H9 (cell line): Measurements from ENCODE around the gene TMEM80. TPM values are rescaled to one million over a fixed set of nuclear protein-coding genes. Genes with fewer than 3 reads are reported as not detected.

Experiments
- DNase-seq: peaks from one replicate; pipeline ENCODE4 v3.0.0-alpha.2; 2017
- H2AFZ ChIP-seq: one replicate; pipeline ENCODE4 v1.6.1; 2013; ENCODE audit warnings: mild to moderate bottlenecking, low read length, control low read depth, moderate library complexity
- H2AK5ac ChIP-seq: 2 replicates; pipeline ENCODE4 v1.6.1; 2013; ENCODE audit warnings: low read length, control low read depth, mixed read lengths; ENCODE audit not compliant: insufficient read length
- H2BK120ac ChIP-seq: one replicate; pipeline ENCODE4 v1.6.1; 2013; ENCODE audit warnings: low read depth, mild to moderate bottlenecking, low read length, control low read depth, inconsistent platforms; ENCODE audit not compliant: poor library complexity, severe bottlenecking
- H2BK12ac ChIP-seq: 2 replicates; pipeline ENCODE4 v1.6.1; 2013; ENCODE audit warnings: low read length, control low read depth, mixed read lengths, low read depth; ENCODE audit not compliant: insufficient read length
- H2BK15ac ChIP-seq: 2 replicates; pipeline ENCODE4 v1.6.1; 2013; ENCODE audit warnings: low read depth, low read length, control low read depth
- H2BK20ac ChIP-seq: one replicate; pipeline ENCODE4 v1.6.1; 2013; ENCODE audit warnings: low read depth, mild to moderate bottlenecking, low read length, control low read depth, inconsistent platforms; ENCODE audit not compliant: poor library complexity, severe bottlenecking
- H2BK5ac ChIP-seq: 2 replicates; pipeline ENCODE4 v1.6.1; 2013; ENCODE audit warnings: low read length, control low read depth, mixed read lengths; ENCODE audit not compliant: insufficient read length
- H3K14ac ChIP-seq: 2 replicates; pipeline ENCODE4 v1.6.1; 2013; ENCODE audit warnings: low read length, control low read depth; ENCODE audit not compliant: insufficient read depth
- H3K18ac ChIP-seq: 2 replicates; pipeline ENCODE4 v1.6.1; 2013; ENCODE audit warnings: low read depth, mild to moderate bottlenecking, mixed read lengths, low read length, control low read depth; ENCODE audit not compliant: insufficient read length
- H3K23ac ChIP-seq: 2 replicates; pipeline ENCODE4 v1.6.1; 2013; ENCODE audit warnings: low read length, control low read depth, mixed read lengths, low read depth; ENCODE audit not compliant: insufficient read length
- H3K23me2 ChIP-seq: 2 replicates; pipeline ENCODE4 v1.6.1; 2013; ENCODE audit warnings: low read depth, mild to moderate bottlenecking, mixed read lengths, low read length, control low read depth; ENCODE audit not compliant: insufficient read length, poor library complexity, severe bottlenecking
- H3K27ac ChIP-seq: 2 replicates; pipeline ENCODE4 v1.5.1; 2013; ENCODE audit warnings: low read length, control low read depth, mixed read lengths, low read depth; ENCODE audit not compliant: insufficient read length
- H3K27me3 ChIP-seq: 2 replicates; pipeline ENCODE4 v1.6.1; 2013; ENCODE audit warnings: low read length, control low read depth, inconsistent platforms; ENCODE audit not compliant: insufficient read depth
- H3K4ac ChIP-seq: 2 replicates; pipeline ENCODE4 v1.6.1; 2013; ENCODE audit warnings: low read depth, mild to moderate bottlenecking, control low read depth, inconsistent platforms, low read length, moderate library complexity
- H3K4me1 ChIP-seq: 2 replicates; pipeline ENCODE4 v1.6.1; 2013; ENCODE audit warnings: low read length, control low read depth, inconsistent platforms; ENCODE audit not compliant: insufficient read depth
- H3K4me2 ChIP-seq: 2 replicates; pipeline ENCODE4 v1.6.1; 2013; ENCODE audit warnings: low read length, control low read depth, mixed read lengths; ENCODE audit not compliant: insufficient read length, insufficient read depth
- H3K56ac ChIP-seq: 2 replicates; pipeline ENCODE4 v1.6.1; 2013; ENCODE audit warnings: low read depth, mild to moderate bottlenecking, mixed read lengths, low read length, control low read depth; ENCODE audit not compliant: insufficient read length
- H3K79me1 ChIP-seq: 2 replicates; pipeline ENCODE4 v1.6.1; 2013; ENCODE audit warnings: low read depth, mild to moderate bottlenecking, moderate library complexity, low read length, control low read depth, inconsistent platforms; ENCODE audit not compliant: insufficient read depth, poor library complexity, severe bottlenecking
- H3K79me2 ChIP-seq: 2 replicates; pipeline ENCODE4 v1.6.1; 2013; ENCODE audit warnings: low read length, control low read depth, inconsistent platforms; ENCODE audit not compliant: insufficient read depth
- H3K9ac ChIP-seq: 2 replicates; pipeline ENCODE4 v1.6.1; 2013; ENCODE audit warnings: low read length, control low read depth, mixed read lengths; ENCODE audit not compliant: insufficient read length; ENCODE audit errors: extremely low read depth
- H3K9me3 ChIP-seq: one replicate; pipeline ENCODE4 v1.6.1; 2013; ENCODE audit warnings: low read depth, low read length, inconsistent platforms; ENCODE audit not compliant: control insufficient read depth
- H3T11ph ChIP-seq: one replicate; pipeline ENCODE4 v1.6.1; 2013; ENCODE audit warnings: mild to moderate bottlenecking, low read length, control low read depth, inconsistent platforms
- H4K20me1 ChIP-seq: one replicate; pipeline ENCODE4 v1.6.1; 2013; ENCODE audit not compliant: control insufficient read depth, insufficient read length, insufficient read depth
- H4K5ac ChIP-seq: 2 replicates; pipeline ENCODE4 v1.6.1; 2013; ENCODE audit warnings: low read depth, mild to moderate bottlenecking, mixed read lengths, low read length, control low read depth; ENCODE audit not compliant: insufficient read length
- H4K8ac ChIP-seq: replicated peaks from 2 replicates; pipeline ENCODE4 v1.6.1; 2013; ENCODE audit warnings: low read length, control low read depth, mixed read lengths, low read depth; ENCODE audit not compliant: insufficient read length
- H4K91ac ChIP-seq: 2 replicates; pipeline ENCODE4 v1.6.1; 2013; ENCODE audit warnings: low read depth, mild to moderate bottlenecking, moderate library complexity, mixed read lengths, low read length, control low read depth; ENCODE audit not compliant: insufficient read length
- H3K27ac Mint-ChIP-seq, 3 experiments: 2 replicates in 2 of 3; 3 replicates in 1 of 3; pipeline ENCODE4 v1.8.0; 2020 to 2021; ENCODE audit warnings: mixed read lengths in 3 of 3, mild to moderate bottlenecking in 1 of 3, moderate library complexity in 1 of 3
- H3K27me3 Mint-ChIP-seq: 2 replicates; pipeline ENCODE4 v1.8.0; 2021; ENCODE audit warnings: low read depth, mild to moderate bottlenecking, moderate library complexity, mixed read lengths
- H3K36me3 Mint-ChIP-seq, 3 experiments: 2 replicates in 2 of 3; 3 replicates in 1 of 3; pipeline ENCODE4 v1.8.0; 2020 to 2021; ENCODE audit warnings: low read depth in 3 of 3, mixed read lengths in 3 of 3; ENCODE audit not compliant: insufficient read depth in 1 of 3
- H3K4me1 Mint-ChIP-seq, 2 experiments: 2 replicates each; pipeline ENCODE4 v1.8.0; 2020; ENCODE audit warnings: mixed read lengths in 2 of 2
- H3K4me3 Mint-ChIP-seq, 2 experiments: 2 replicates in 1 of 2; 3 replicates in 1 of 2; pipeline ENCODE4 v1.8.0; 2020 to 2021; ENCODE audit warnings: mild to moderate bottlenecking in 2 of 2, mixed read lengths in 2 of 2, moderate library complexity in 1 of 2
- H3K9me3 Mint-ChIP-seq, 2 experiments: 2 replicates in 1 of 2; 3 replicates in 1 of 2; pipeline ENCODE4 v1.8.0; 2020; ENCODE audit warnings: mild to moderate bottlenecking in 2 of 2, mixed read lengths in 2 of 2, moderate library complexity in 1 of 2
- CTCF ChIP-seq: fragments of 200-600 bp; sonication (generic); conservative IDR thresholded peaks from 3 replicates; pipeline ENCODE4 v1.8.0; 2021; ENCODE audit warnings: antibody characterized with exemption, mild to moderate bottlenecking
- WGBS: extraction: QIAGEN DNeasy Blood & Tissue Kit; methylation state at CpG from one replicate; pipeline ENCODE4 v1.1.7; 2013; ENCODE audit warnings: missing lambda C conversion rate, low lambda C conversion rate, mixed read lengths; ENCODE audit not compliant: insufficient read length; ENCODE audit errors: extremely low coverage; 5-methylcytosine and 5-hydroxymethylcytosine counted together
- total RNA-seq: library from RNA; stranded (reverse); gene quantifications from 2 replicates; pipeline ENCODE4 v1.2.1, GENCODE V29; 2021

TMEM80 gene
- total RNA-seq, 1 experiment from 2014 or later, result 23.6 TPM

GRCh38 chr11:726278-727220, 30.9 kb downstream of the TMEM80 start:
- Histone ChIP-seq H3K9ac (no peak overlapping the region), H3T11ph (no peak overlapping the region), H2AFZ (no peak overlapping the region), H2AK5ac (no peak overlapping the region), H2BK12ac (no peak overlapping the region), H3K9me3 (no peaks in the 10 kb centered on the region), H3K56ac (no peak overlapping the region), H2BK5ac (no peak overlapping the region), H3K23me2 (peaks cover 7% of the 10 kb centered on the region), H3K79me2 (no peaks in the 10 kb centered on the region), H3K14ac (no peak overlapping the region; the same call in 1 of the 2 replicates), H3K18ac (no peak overlapping the region), H3K27ac (no peak overlapping the region), H4K8ac (no peak overlapping the region), H2BK15ac (no peak overlapping the region), H2BK120ac (no peak overlapping the region), H3K4ac (no peak overlapping the region), H3K4me1 (no peaks in the 10 kb centered on the region), H4K91ac (no peak overlapping the region), H3K4me2 (peak overlapping the region; percentile 27), H2BK20ac (no peak overlapping the region), H3K79me1 (no peaks in the 10 kb centered on the region), H4K20me1 (no peaks in the 10 kb centered on the region), H3K27me3 (no peaks in the 10 kb centered on the region), H3K23ac (no peak overlapping the region), H4K5ac (no peak overlapping the region)
- peak; percentile 66 for DNase-seq
- H3K9me3 Mint-ChIP-seq, result no peaks in the 10 kb centered on the region
- WGBS, result no CpG with 5 or more reads among the region's 61 CpGs
- no peaks in the 10 kb centered on the region for H3K27me3 Mint-ChIP-seq
- H3K4me3 Mint-ChIP-seq, result peak overlapping the region; percentile 61 to 66
- H3K27ac Mint-ChIP-seq, result no peak overlapping the region
- no peak for TF ChIP-seq CTCF
- peaks cover 5 to 19% of the 10 kb centered on the region in 2 experiments; a peak in 3 of 4 replicates for H3K4me1 Mint-ChIP-seq
- H3K36me3 Mint-ChIP-seq, result peaks cover 0 to 8% (median 0%) of the 10 kb centered on the region in 3 experiments; a peak in 2 of 7 replicates
